IMR-90 (cell line): ENCODE results near the gene AAK1. TPM values are rescaled to one million over a fixed set of nuclear protein-coding genes. Genes with fewer than 3 reads are reported as not detected.

Experiments
- ATAC-seq: fragments of 200-7000 bp; cut with Tn5 transposase; 2 replicates; pipeline ENCODE4 v1.9.1; 2020; ENCODE audit warnings: low read depth, mild to moderate bottlenecking, moderate library complexity
- BruUV-seq: library from RNA; stranded (reverse); fragments of 400-500 nt; replicated peaks from 2 replicates; lab custom pipeline; 2021; lab: Mats Ljungman, UMichigan
- CTCF ChIA-PET: fragments of 300-600 bp; formaldehyde crosslinking; extraction: SDS; loops from one replicate; lab custom pipeline; 2021; ENCODE audit warnings: antibody characterized with exemption; lab: Yijun Ruan, JAX
- POLR2A ChIA-PET: fragments of 300-600 bp; sonication (Branson Sonifier 250); formaldehyde crosslinking; loops from one replicate; lab custom pipeline; 2022; ENCODE audit warnings: antibody characterized with exemption; ENCODE audit not compliant: unreplicated experiment; lab: Charles Lee
- DNase-seq: peaks from one replicate; pipeline ENCODE4 v3.0.0; 2013
- H2AFZ ChIP-seq: replicated peaks from 2 replicates; pipeline ENCODE3; 2013; ENCODE audit warnings: low read length, mild to moderate bottlenecking; ENCODE audit not compliant: poor library complexity
- H2AK5ac ChIP-seq: 2 replicates; pipeline ENCODE4 v1.6.1; 2013; ENCODE audit warnings: low read depth, low read length, inconsistent platforms
- H2AK9ac ChIP-seq: replicated peaks from 2 replicates; pipeline ENCODE3; 2013; ENCODE audit warnings: mild to moderate bottlenecking, low read depth, low read length, moderate library complexity; ENCODE audit not compliant: poor library complexity
- H2BK120ac ChIP-seq: 2 replicates; pipeline ENCODE4 v1.6.1; 2013; ENCODE audit warnings: low read depth, low read length, inconsistent platforms
- H2BK15ac ChIP-seq: 3 replicates; pipeline ENCODE4 v1.6.1; 2013; ENCODE audit warnings: low read depth, low read length, inconsistent platforms
- H2BK20ac ChIP-seq: 2 replicates; pipeline ENCODE4 v1.6.1; 2013; ENCODE audit warnings: low read depth, mild to moderate bottlenecking, inconsistent platforms, low read length, moderate library complexity
- H2BK5ac ChIP-seq: 2 replicates; pipeline ENCODE4 v1.6.1; 2013; ENCODE audit warnings: mild to moderate bottlenecking, low read depth, low read length, inconsistent platforms; ENCODE audit not compliant: poor library complexity, severe bottlenecking
- H3K14ac ChIP-seq: replicated peaks from 2 replicates; pipeline ENCODE4 v1.6.1; 2013; ENCODE audit warnings: low read depth, low read length, inconsistent platforms
- H3K18ac ChIP-seq: 2 replicates; pipeline ENCODE4 v1.6.1; 2013; ENCODE audit warnings: low read depth, low read length, control low read depth
- H3K23ac ChIP-seq: 2 replicates; pipeline ENCODE4 v1.6.1; 2013; ENCODE audit warnings: low read depth, low read length, inconsistent platforms
- H3K27ac ChIP-seq: 2 replicates; pipeline ENCODE4 v1.5.1; 2013; ENCODE audit warnings: mild to moderate bottlenecking, control low read depth, low read length; ENCODE audit not compliant: insufficient read depth
- H3K27me3 ChIP-seq: 2 replicates; pipeline ENCODE4 v1.6.1; 2013; ENCODE audit warnings: low read length; ENCODE audit not compliant: control insufficient read depth, insufficient read depth
- H3K36me3 ChIP-seq: 2 replicates; pipeline ENCODE4 v1.6.1; 2013; ENCODE audit warnings: low read length, mixed read lengths; ENCODE audit not compliant: control insufficient read depth, insufficient read depth
- H3K4ac ChIP-seq: 2 replicates; pipeline ENCODE4 v1.6.1; 2013; ENCODE audit warnings: low read depth, low read length, inconsistent platforms
- H3K4me1 ChIP-seq: 2 replicates; pipeline ENCODE4 v1.6.1; 2013; ENCODE audit warnings: low read length, mixed read lengths; ENCODE audit not compliant: control insufficient read depth, insufficient read depth
- H3K4me2 ChIP-seq: 2 replicates; pipeline ENCODE4 v1.6.1; 2013; ENCODE audit warnings: low read depth, mild to moderate bottlenecking, control low read depth, low read length, moderate library complexity
- H3K4me3 ChIP-seq: 2 replicates; pipeline ENCODE4 v1.5.1; 2013; ENCODE audit warnings: low read depth, mild to moderate bottlenecking, control low read depth, low read length, moderate library complexity; ENCODE audit not compliant: insufficient read depth
- H3K56ac ChIP-seq: 2 replicates; pipeline ENCODE4 v1.6.1; 2013; ENCODE audit warnings: low read length, inconsistent platforms; ENCODE audit not compliant: insufficient read depth; ENCODE audit errors: extremely low read depth
- H3K79me1 ChIP-seq, 2 experiments: 2 replicates each; pipeline ENCODE4 v1.6.1; 2013; ENCODE audit warnings: low read length in 2 of 2, inconsistent platforms in 1 of 2, low read depth in 1 of 2
- H3K9ac ChIP-seq: 2 replicates; pipeline ENCODE4 v1.6.1; 2013; ENCODE audit warnings: low read depth, low read length, control low read depth
- H3K9me1 ChIP-seq: 2 replicates; pipeline ENCODE4 v1.6.1; 2013; ENCODE audit warnings: low read length, inconsistent platforms; ENCODE audit not compliant: insufficient read depth
- H3K9me3 ChIP-seq: 2 replicates; pipeline ENCODE4 v1.6.1; 2013; ENCODE audit warnings: low read length; ENCODE audit not compliant: control insufficient read depth, insufficient read depth
- H4K20me1 ChIP-seq: 2 replicates; pipeline ENCODE4 v1.6.1; 2013; ENCODE audit warnings: low read length, inconsistent platforms; ENCODE audit not compliant: insufficient read depth
- H4K5ac ChIP-seq: 2 replicates; pipeline ENCODE4 v1.6.1; 2013; ENCODE audit warnings: mild to moderate bottlenecking, low read depth, low read length, control low read depth
- H4K8ac ChIP-seq, 2 experiments: 2 replicates each; pipeline ENCODE4 v1.6.1; 2013; ENCODE audit warnings: low read depth in 2 of 2, low read length in 2 of 2, control low read depth in 1 of 2, inconsistent platforms in 1 of 2
- H4K91ac ChIP-seq: 2 replicates; pipeline ENCODE4 v1.6.1; 2013; ENCODE audit warnings: low read depth, low read length, inconsistent platforms; ENCODE audit not compliant: insufficient read depth
- CHD1 ChIP-seq: IDR thresholded peaks from 2 replicates; pipeline ENCODE4 v1.6.1; 2012; ENCODE audit warnings: low read depth, low read length, improper control_type of control experiment
- FOS ChIP-seq: fragments of 150-350 bp; IDR thresholded peaks from 2 replicates; pipeline ENCODE4 v1.6.1; 2016; ENCODE audit warnings: low read depth, low read length
- NFE2L2 ChIP-seq: fragments of 150-350 bp; IDR thresholded peaks from 2 replicates; pipeline ENCODE4 v1.6.1; 2016; ENCODE audit warnings: low read depth, mild to moderate bottlenecking, low read length
- WGBS, 2 experiments: methylation state at CpG; one replicate each; pipeline versions ENCODE4 v1.1.5 to v1.1.7; 2013; ENCODE audit warnings: missing lambda C conversion rate in 2 of 2; ENCODE audit not compliant: insufficient read length in 1 of 2; ENCODE audit errors: extremely low coverage in 2 of 2; 5-methylcytosine and 5-hydroxymethylcytosine counted together
- dilution Hi-C: fragments of 300-500 bp; cut with HindIII; formaldehyde crosslinking; loops from one replicate; pipeline ENCODE4 v1.14.3; 2018; ENCODE audit warnings: low sequenced_read_pairs; ENCODE audit not compliant: unreplicated experiment
- in situ Hi-C: fragments of 300-500 bp; cut with MboI; formaldehyde crosslinking; loops from 3 replicates; pipeline ENCODE4 v1.14.3; 2019; ENCODE audit warnings: low sequenced_read_pairs, inconsistent platforms, mixed read lengths
- intact Hi-C: fragments of 100-400 bp; cut with micrococcal nuclease; formaldehyde crosslinking; loops from 2 replicates; pipeline ENCODE4 v1.10.0; 2022
- polyA plus RNA-seq, 3 experiments: library from polyadenylated mRNA; depleted of rRNA; stranded (reverse); fragments of >200 nt; gene quantifications; 2 replicates each; pipeline ENCODE4 v1.2.3, GENCODE V29; 2012; ENCODE audit warnings: low replicate concordance in 1 of 3
- total RNA-seq: library from RNA; depleted of rRNA; stranded (reverse); fragments of >200 nt; gene quantifications from 2 replicates; pipeline ENCODE4 v1.2.3, GENCODE V29; 2012
- TF ChIP-seq, protein P1 (sequence below): fragments of 150-350 bp; IDR thresholded peaks from 2 replicates; pipeline ENCODE4 v1.6.1; 2016; ENCODE audit warnings: low read depth, mild to moderate bottlenecking, low read length, moderate library complexity, borderline replicate concordance

AAK1 gene
- total and polyA plus RNA-seq, 2 of the 4 experiments (the other 2 are of a cell fraction) = 21.9 to 26.5 TPM

DNA sequence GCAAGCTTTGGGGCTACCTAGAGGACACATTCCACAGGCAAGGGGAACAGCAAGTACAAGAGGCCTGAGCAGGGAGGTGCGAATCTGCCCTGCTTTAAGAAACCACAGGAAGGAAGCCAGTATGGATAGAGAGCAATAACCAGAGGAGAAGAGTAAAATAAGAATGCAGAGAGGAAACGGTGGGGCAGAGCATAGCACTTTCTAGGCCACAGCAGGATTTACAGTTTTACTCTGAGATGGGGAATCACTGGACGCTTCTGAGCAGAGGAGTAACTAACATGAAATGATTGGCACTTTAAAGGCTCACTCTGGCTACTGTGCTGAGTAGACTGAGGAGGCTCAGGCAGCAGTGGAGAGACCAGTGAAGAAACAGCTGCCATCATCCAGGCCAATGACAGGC lies 23.8 kb downstream of the AAK1 start:
- CTCF ChIA-PET = no interaction called here
- Histone ChIP-seq H2BK5ac (peak overlapping the region; percentile 21), H3K56ac (no peak overlapping the region), H4K8ac (0 out of 4 replicates have a peak overlapping the region, but pooled peaks of 1 of the 2 experiments have one; percentile 21), H3K4me3 (no peak overlapping the region), H4K91ac (no peak overlapping the region), H3K9me3 (no peaks in the 10 kb centered on the region), H3K9ac (no peak overlapping the region), H3K4me1 (peaks cover 21% of the 10 kb centered on the region), H4K20me1 (peaks cover 96% of the 10 kb centered on the region), H2AK5ac (peak overlapping the region; percentile 30; the same call in 1 of the 2 replicates), H3K36me3 (no peaks in the 10 kb centered on the region; the same call in 1 of the 2 replicates), H3K27ac (no peak overlapping the region), H2AK9ac (no peak overlapping the region), H4K5ac (no peak overlapping the region), H3K23ac (peak overlapping the region; percentile 31), H3K14ac (peak overlapping the region; percentile 83), H2BK120ac (no peak overlapping the region), H2BK15ac (no peak overlapping the region), H3K4me2 (no peak overlapping the region), H3K79me1 (peaks cover 52 to 85% of the 10 kb centered on the region in 2 experiments), H3K4ac (0 out of 2 replicates have a peak overlapping the region, but pooled peaks have one; percentile 8), H2AFZ (no peak overlapping the region), H2BK20ac (no peak overlapping the region), H3K27me3 (no peaks in the 10 kb centered on the region), H3K9me1 (peaks cover 35% of the 10 kb centered on the region), H3K18ac (no peak overlapping the region)
- WGBS, 2 experiments = 46% methylated on average over 2 of the region's 3 CpGs; no CpG with 5 or more reads in 1 of the 2 experiments
- dilution Hi-C loops = no loop called here
- BruUV-seq = no TSS peak
- intact Hi-C loops = no loop called here
- no peak for ATAC-seq
- POLR2A ChIA-PET = no interaction called here
- TF ChIP-seq, protein P1, sequence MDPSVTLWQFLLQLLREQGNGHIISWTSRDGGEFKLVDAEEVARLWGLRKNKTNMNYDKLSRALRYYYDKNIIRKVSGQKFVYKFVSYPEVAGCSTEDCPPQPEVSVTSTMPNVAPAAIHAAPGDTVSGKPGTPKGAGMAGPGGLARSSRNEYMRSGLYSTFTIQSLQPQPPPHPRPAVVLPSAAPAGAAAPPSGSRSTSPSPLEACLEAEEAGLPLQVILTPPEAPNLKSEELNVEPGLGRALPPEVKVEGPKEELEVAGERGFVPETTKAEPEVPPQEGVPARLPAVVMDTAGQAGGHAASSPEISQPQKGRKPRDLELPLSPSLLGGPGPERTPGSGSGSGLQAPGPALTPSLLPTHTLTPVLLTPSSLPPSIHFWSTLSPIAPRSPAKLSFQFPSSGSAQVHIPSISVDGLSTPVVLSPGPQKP = no peak
- TF ChIP-seq FOS = no peak
- no peak for TF ChIP-seq CHD1
- TF ChIP-seq NFE2L2 = no peak
- no peak for DNase-seq
- in situ Hi-C loops = no loop called here
